ENCODE results near the gene ADGRL2.

Gene ADGRL2

DNA sequence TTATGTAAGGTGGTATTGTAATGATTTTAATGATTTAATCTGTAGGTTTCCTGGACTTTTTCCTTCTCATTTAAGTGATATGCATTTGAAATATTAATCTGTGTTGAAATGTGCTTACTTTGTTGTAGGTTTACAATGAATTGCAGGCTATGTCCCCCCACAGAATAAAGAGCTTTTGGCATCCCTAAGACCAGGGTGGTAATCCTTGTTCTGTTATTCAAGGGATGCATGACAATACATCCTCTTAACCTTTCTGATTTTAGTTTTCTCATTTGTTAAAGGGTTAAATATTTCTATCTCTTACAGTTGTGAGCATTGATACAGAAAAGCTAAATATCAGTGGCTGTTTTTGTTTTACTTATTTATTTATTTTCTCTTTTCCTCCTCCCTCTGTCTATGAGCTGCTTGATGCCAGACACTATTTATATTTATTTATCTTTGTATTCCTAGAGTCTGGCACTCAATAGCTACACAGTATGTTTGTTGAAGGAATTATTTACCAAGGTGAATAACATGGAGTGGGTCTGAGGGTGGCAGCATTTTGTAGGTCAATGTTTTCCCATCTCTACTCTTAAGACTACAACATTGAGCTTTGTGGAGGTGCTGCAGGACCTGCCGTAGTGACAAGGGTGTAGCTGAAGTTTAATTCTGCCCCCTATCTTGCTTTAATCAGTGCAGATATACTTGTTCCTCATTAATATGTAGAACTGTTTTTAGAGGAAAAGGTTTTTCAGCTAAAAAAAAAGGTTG is 19.9 kb upstream of the ADGRL2 start:
- Histone ChIP-seq H2AFZ (ENCODE audit: low read depth) (no peak overlapping the region), H3K27me3 (ENCODE audit: insufficient read depth, low read depth) (no peaks in the 10 kb centered on the region), H3K4me3 (IDR thresholded peaks at IDR 0.05; ENCODE audit: insufficient read depth, low read depth, low read length) (no peak overlapping the region), H4K20me1 (ENCODE audit: insufficient read depth) (no peaks in the 10 kb centered on the region), H3K4me2 (no peak overlapping the region), H3K27ac (no peak overlapping the region), H3K79me2 (ENCODE audit: insufficient read depth, low read depth) (no peaks in the 10 kb centered on the region), H3K9ac (no peak overlapping the region), H3K4me1 (ENCODE audit: low read depth, poor library complexity, severe bottlenecking) (no peaks in the 10 kb centered on the region), H3K36me3 (ENCODE audit: insufficient read depth) (no peaks in the 10 kb centered on the region)
- TF ChIP-seq, protein P1, sequence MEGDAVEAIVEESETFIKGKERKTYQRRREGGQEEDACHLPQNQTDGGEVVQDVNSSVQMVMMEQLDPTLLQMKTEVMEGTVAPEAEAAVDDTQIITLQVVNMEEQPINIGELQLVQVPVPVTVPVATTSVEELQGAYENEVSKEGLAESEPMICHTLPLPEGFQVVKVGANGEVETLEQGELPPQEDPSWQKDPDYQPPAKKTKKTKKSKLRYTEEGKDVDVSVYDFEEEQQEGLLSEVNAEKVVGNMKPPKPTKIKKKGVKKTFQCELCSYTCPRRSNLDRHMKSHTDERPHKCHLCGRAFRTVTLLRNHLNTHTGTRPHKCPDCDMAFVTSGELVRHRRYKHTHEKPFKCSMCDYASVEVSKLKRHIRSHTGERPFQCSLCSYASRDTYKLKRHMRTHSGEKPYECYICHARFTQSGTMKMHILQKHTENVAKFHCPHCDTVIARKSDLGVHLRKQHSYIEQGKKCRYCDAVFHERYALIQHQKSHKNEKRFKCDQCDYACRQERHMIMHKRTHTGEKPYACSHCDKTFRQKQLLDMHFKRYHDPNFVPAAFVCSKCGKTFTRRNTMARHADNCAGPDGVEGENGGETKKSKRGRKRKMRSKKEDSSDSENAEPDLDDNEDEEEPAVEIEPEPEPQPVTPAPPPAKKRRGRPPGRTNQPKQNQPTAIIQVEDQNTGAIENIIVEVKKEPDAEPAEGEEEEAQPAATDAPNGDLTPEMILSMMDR (conservative IDR thresholded peaks at IDR 0.05; ENCODE audit: low read depth, low read length): no peak

DNA sequence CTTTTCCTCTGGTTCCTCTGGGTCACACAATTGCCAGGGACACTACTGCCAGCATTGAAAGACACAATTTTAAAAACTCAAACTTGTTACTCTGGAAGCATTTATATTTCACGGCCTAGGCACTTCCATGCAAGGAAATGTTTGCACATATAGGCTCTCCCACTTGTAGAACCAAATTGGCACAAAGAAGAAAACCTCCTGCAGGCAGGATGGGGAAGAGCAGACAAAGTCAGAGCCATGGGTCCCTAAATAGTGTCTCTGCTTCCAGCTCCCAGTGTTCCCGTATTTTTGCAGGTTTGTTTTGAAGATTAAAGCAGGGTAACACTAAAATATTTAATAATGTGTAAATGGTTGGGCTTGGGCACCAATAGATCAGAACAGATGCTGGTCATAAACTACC is 19.0 kb upstream of the ADGRL2 start:
- Histone ChIP-seq H2AFZ (ENCODE audit: low read depth) (no peak overlapping the region), H3K9ac (no peak overlapping the region), H3K4me2 (no peak overlapping the region), H3K27me3 (ENCODE audit: insufficient read depth, low read depth) (no peaks in the 10 kb centered on the region), H3K27ac (no peak overlapping the region), H4K20me1 (ENCODE audit: insufficient read depth) (no peaks in the 10 kb centered on the region), H3K79me2 (ENCODE audit: insufficient read depth, low read depth) (no peaks in the 10 kb centered on the region), H3K36me3 (ENCODE audit: insufficient read depth) (no peaks in the 10 kb centered on the region), H3K4me1 (ENCODE audit: low read depth, poor library complexity, severe bottlenecking) (no peaks in the 10 kb centered on the region), H3K4me3 (IDR thresholded peaks at IDR 0.05; ENCODE audit: insufficient read depth, low read depth, low read length) (no peak overlapping the region)
- TF ChIP-seq, protein P1 (conservative IDR thresholded peaks at IDR 0.05; ENCODE audit: low read depth, low read length): no peak

DNA sequence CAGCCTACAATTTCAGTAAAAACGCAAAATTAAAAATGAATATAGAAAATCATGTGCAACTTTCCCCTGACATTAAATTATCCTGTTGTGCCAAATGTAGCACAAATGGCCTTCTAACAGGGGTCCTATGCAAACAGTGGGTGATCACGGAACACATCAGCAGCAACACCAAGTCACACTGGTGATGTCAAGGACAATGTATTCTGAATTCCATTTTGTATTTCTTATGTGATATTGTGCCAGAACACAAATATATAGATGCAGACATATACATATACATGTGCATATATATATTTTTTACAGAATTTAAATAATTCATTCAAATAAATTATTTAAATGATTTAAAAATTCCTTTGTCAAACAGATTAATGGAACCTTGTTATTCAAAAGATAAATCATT is 8.6 kb upstream of the ADGRL2 start:
- no peak overlapping the region for H3K27ac ChIP-seq
- no peak overlapping the region for H2AFZ ChIP-seq (ENCODE audit: low read depth)
- H3K36me3 ChIP-seq (ENCODE audit: insufficient read depth): no peaks in the 10 kb centered on the region
- no peaks in the 10 kb centered on the region for H3K79me2 ChIP-seq (ENCODE audit: insufficient read depth, low read depth)
- TF ChIP-seq, protein P1 (conservative IDR thresholded peaks at IDR 0.05; ENCODE audit: low read depth, low read length): no peak
- no peak overlapping the region for H3K4me2 ChIP-seq
- no peak overlapping the region for H3K9ac ChIP-seq
- H3K4me3 ChIP-seq (IDR thresholded peaks at IDR 0.05; ENCODE audit: insufficient read depth, low read depth, low read length): no peak overlapping the region
- H3K4me1 ChIP-seq (ENCODE audit: low read depth, poor library complexity, severe bottlenecking): no peaks in the 10 kb centered on the region
- no peaks in the 10 kb centered on the region for H3K27me3 ChIP-seq (ENCODE audit: insufficient read depth, low read depth)
- H4K20me1 ChIP-seq (ENCODE audit: insufficient read depth): no peaks in the 10 kb centered on the region

DNA sequence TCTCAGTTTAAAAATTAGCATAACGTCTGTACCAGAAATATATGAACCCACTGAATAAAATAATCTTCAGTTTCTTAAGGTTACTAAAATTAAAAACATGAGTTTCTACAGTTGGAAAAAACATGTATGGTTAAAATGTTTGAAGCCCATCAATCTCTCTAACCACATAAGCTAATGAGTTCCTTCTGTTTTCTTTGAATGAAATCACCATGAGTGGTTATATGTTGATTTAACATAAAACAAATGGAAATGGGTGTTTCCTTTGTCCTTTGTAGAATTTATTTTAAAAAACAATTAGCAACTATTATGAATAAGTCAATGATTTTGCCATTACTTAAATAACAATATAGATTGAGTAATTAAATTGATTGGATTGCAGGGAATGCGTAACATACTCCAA is 3.0 kb upstream of the ADGRL2 start:
- Histone ChIP-seq H3K4me3 (IDR thresholded peaks at IDR 0.05; ENCODE audit: insufficient read depth, low read depth, low read length) (no peak overlapping the region), H3K9ac (no peak overlapping the region), H2AFZ (ENCODE audit: low read depth) (no peak overlapping the region), H3K79me2 (ENCODE audit: insufficient read depth, low read depth) (no peaks in the 10 kb centered on the region), H3K27me3 (ENCODE audit: insufficient read depth, low read depth) (no peaks in the 10 kb centered on the region), H3K36me3 (ENCODE audit: insufficient read depth) (no peaks in the 10 kb centered on the region), H3K4me1 (ENCODE audit: low read depth, poor library complexity, severe bottlenecking) (no peaks in the 10 kb centered on the region), H3K4me2 (no peak overlapping the region), H3K27ac (no peak overlapping the region), H4K20me1 (ENCODE audit: insufficient read depth) (no peaks in the 10 kb centered on the region)
- TF ChIP-seq, protein P1 (conservative IDR thresholded peaks at IDR 0.05; ENCODE audit: low read depth, low read length): no peak

All from KMS-11 (cell line).